ENCODE data around the gene PTGES2.
A peak's percentile ranks its signal among the peaks of the same experiment; 100 is the strongest.

PTGES2 gene

DNA sequence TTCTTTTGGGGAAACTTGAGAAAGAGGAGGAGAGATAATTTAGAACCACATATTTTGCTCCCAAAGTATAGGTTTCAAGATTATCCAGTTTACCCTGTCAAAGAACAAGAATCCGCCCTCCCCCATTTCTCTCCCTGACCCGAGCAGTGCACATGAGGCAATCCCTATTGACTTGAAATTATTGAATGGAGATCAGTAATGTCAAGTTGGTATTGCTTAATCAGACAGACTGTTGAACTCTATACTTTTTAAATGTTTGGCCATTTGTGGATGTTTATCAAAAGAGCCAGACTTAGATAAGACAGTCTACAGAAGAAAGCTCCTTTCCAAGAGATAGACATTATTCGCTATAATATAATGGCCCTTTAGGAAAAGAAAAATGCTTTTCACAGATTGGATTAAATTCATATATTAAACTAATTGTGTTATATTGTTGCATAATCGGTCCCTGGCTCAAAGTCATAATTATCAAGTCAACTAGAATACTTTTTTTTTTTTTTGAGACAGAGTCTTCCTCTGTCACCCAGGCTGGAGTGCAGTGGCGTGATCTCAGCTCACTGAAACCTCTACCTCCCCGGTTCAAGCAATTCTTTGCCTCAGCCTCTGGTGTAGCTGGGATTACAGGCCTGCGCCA lies 54.2 kb downstream of the PTGES2 start:
- TF ChIP-seq ZNF274 (IDR thresholded peaks at IDR 0.05; ENCODE audit: low read depth, low read length), result no peak
- peak overlapping the region; percentile 62; the same call in 1 of the 2 replicates for H3K4me3 ChIP-seq (ENCODE audit: low read length)

DNA sequence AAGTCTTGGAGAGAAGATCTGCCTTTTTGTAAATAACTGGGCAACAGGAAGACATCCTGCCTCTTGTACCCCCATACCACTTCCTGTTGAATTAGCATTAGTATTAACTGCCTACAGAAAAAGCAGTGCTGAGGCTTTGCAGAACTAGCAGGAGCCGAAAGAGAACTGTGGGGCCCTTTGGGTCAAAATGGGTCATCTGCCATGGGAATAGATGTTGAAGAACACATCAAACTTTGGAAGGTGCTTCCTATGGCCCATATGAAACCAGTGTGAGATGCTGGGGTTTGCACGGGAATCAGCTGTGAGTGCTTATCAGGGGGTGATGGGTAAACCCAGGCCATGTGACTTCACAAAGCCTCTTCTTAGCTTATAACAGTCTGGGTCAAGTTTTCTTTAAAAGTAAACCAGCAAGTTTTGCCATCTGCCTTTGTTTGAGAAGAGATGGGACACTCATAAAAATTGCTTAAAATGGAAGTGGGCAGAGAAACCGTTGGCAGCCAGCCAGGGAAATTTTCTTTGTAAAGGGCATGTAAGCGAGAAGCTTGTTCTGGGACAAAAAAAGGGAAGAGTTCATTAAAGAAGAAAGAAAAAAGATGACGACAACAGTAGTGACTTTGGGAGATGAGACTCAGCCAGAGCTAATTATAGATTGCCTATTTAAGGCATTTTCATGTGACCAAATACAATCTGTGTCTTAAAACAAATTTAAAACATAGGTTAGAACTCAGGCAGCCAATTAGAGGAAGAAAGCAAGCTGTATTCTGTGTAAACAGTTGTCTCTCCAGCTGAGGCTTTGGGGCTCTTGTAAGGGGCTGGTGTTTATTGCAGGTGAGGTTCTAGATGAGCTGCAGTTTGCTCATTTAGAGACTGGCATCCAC lies 55.1 kb downstream of the PTGES2 start:
- peak overlapping the region; percentile 62; the same call in 1 of the 2 replicates for H3K4me3 ChIP-seq (ENCODE audit: low read length)
- no peak for TF ChIP-seq ZNF274 (IDR thresholded peaks at IDR 0.05; ENCODE audit: low read depth, low read length)

DNA sequence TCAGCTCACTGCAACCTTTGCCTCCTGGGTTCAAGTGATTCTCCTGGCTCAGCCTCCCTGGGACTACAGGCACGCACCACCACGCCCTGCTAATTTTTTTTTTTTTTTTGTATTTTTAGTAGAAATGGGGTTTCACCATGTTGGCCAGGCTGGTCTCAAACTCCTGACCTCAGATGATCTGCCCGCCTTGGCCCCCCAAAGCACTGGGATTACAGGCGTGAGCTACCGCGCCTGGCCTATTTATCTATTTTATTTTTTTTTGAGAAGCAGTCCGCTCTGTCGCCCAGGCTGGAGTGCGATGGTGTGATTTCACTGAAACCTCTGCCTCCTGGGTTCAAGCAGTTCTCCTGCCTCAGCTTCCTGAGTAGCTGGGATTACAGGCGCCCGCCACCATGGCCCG lies 56.1 kb downstream of the PTGES2 start:
- H3K4me3 ChIP-seq (ENCODE audit: low read length), result peak overlapping the region; percentile 62; the same call in 1 of the 2 replicates

DNA sequence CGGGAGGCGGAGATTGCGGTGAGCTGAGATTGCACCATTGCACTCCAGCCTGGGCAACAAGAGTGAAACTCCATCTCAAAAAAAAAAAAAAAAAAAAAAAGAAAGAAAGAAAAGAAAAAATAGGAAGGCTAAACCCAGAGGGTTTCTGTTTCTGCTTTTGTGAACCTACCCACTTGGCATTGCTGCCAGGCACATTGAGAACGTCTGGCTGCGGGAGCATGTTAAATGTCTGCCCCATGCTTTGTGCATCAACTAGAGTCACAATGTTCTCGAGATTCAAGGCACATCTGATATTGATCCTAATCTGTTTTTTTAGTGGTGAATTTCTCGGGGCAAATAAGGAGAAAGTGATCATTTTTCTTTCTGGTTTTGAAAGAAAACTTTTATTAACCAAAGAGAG lies 56.7 kb downstream of the PTGES2 start:
- peak overlapping the region; percentile 4; the same call in 1 of the 2 replicates for H3K4me3 ChIP-seq (ENCODE audit: low read length)
- TF ChIP-seq ZNF274 (IDR thresholded peaks at IDR 0.05; ENCODE audit: low read depth, low read length), result no peak

Measured in GM08714 (cell line).